Skeletal muscle satellite cell (primary cell): ENCODE data around the gene SEPTIN5.
A peak's percentile ranks its signal among the peaks of the same experiment; 100 is the strongest.

Experiments used
- H3K27me3 ChIP-seq: 2 replicates; pipeline ENCODE4 v1.7.0; 2013; ENCODE audit warnings: low read length; ENCODE audit not compliant: control insufficient read depth, insufficient read depth
- H3K36me3 ChIP-seq: 2 replicates; pipeline ENCODE4 v1.7.0; 2013; ENCODE audit warnings: mild to moderate bottlenecking, control low read depth, low read length; ENCODE audit not compliant: insufficient read depth
- H3K4me1 ChIP-seq: 2 replicates; pipeline ENCODE4 v1.7.0; 2013; ENCODE audit warnings: low read length; ENCODE audit not compliant: control insufficient read depth, insufficient read depth
- H3K4me2 ChIP-seq: 2 replicates; pipeline ENCODE4 v1.7.0; 2013; ENCODE audit warnings: mild to moderate bottlenecking, low read length
- H3K4me3 ChIP-seq: 2 replicates; pipeline ENCODE4 v1.7.0; 2013; ENCODE audit warnings: low read length
- H3K9ac ChIP-seq: 2 replicates; pipeline ENCODE4 v1.7.0; 2013; ENCODE audit warnings: mild to moderate bottlenecking, low read depth, low read length, moderate library complexity
- H3K9me3 ChIP-seq: replicated peaks from 2 replicates; pipeline ENCODE4 v1.7.0; 2013; ENCODE audit warnings: mild to moderate bottlenecking, control low read depth, low read length

SEPTIN5 gene

GRCh38 chr22:19719050-19719482, 4.8 kb downstream of the SEPTIN5 start:
- H3K9ac ChIP-seq, result peak overlapping the region; percentile 81
- peaks cover 15% of the 10 kb centered on the region for H3K36me3 ChIP-seq
- H3K4me2 ChIP-seq, result peak overlapping the region; percentile 100
- H3K9me3 ChIP-seq, result no peaks in the 10 kb centered on the region
- peak overlapping the region; percentile 85 for H3K4me3 ChIP-seq
- peaks cover 18% of the 10 kb centered on the region for H3K4me1 ChIP-seq
- no peaks in the 10 kb centered on the region for H3K27me3 ChIP-seq

- Histone ChIP-seq H3K36me3 (peaks cover 15% of the 10 kb centered on the region), H3K9ac (peak overlapping the region; percentile 81), H3K4me2 (peak overlapping the region; percentile 100), H3K27me3 (no peaks in the 10 kb centered on the region), H3K4me3 (peak overlapping the region; percentile 85), H3K4me1 (peaks cover 18% of the 10 kb centered on the region), H3K9me3 (no peaks in the 10 kb centered on the region)
These were observed 5.3 kb downstream of the SEPTIN5 start for GRCh38 chr22:19719488-19720021.

- Histone ChIP-seq H3K4me1 (peaks cover 11% of the 10 kb centered on the region), H3K36me3 (peaks cover 15% of the 10 kb centered on the region), H3K27me3 (no peaks in the 10 kb centered on the region)
These were observed 6.0 kb downstream of the SEPTIN5 start for GRCh38 chr22:19720150-19720827.

GRCh38 chr22:19720999-19721329, 6.7 kb downstream of the SEPTIN5 start:
- no peak overlapping the region for H3K4me2 ChIP-seq
- H3K4me3 ChIP-seq, result no peak overlapping the region
- H3K9ac ChIP-seq, result no peak overlapping the region
- H3K36me3 ChIP-seq, result peaks cover 15% of the 10 kb centered on the region
- H3K4me1 ChIP-seq, result peaks cover 11% of the 10 kb centered on the region
- no peaks in the 10 kb centered on the region for H3K9me3 ChIP-seq
- no peaks in the 10 kb centered on the region for H3K27me3 ChIP-seq

More at GRCh38 chr22:19720150-19720827, 6.0 kb downstream of the SEPTIN5 start:
- no peak overlapping the region for H3K9ac ChIP-seq
- H3K9me3 ChIP-seq, result no peaks in the 10 kb centered on the region
- H3K4me3 ChIP-seq, result no peak overlapping the region
- no peak overlapping the region for H3K4me2 ChIP-seq

GRCh38 chr22:19721330-19722177, 7.3 kb downstream of the SEPTIN5 start:
- no peak overlapping the region for H3K4me3 ChIP-seq
- H3K27me3 ChIP-seq, result no peaks in the 10 kb centered on the region
- H3K9me3 ChIP-seq, result no peaks in the 10 kb centered on the region
- no peak overlapping the region for H3K4me2 ChIP-seq
- peaks cover 15% of the 10 kb centered on the region for H3K36me3 ChIP-seq
- H3K9ac ChIP-seq, result no peak overlapping the region
- peaks cover 11% of the 10 kb centered on the region for H3K4me1 ChIP-seq

- no peak overlapping the region for H3K4me3 ChIP-seq
- no peaks in the 10 kb centered on the region for H3K9me3 ChIP-seq
- no peak overlapping the region for H3K9ac ChIP-seq
- H3K27me3 ChIP-seq, result no peaks in the 10 kb centered on the region
- H3K4me2 ChIP-seq, result no peak overlapping the region
- H3K4me1 ChIP-seq, result peaks cover 11% of the 10 kb centered on the region
- H3K36me3 ChIP-seq, result peaks cover 15% of the 10 kb centered on the region
These were observed 8.1 kb downstream of the SEPTIN5 start for GRCh38 chr22:19722178-19722981.

GRCh38 chr22:19722982-19723231, 8.6 kb downstream of the SEPTIN5 start:
- Histone ChIP-seq H3K9ac (no peak overlapping the region), H3K4me1 (peaks cover 7% of the 10 kb centered on the region), H3K4me3 (no peak overlapping the region), H3K4me2 (no peak overlapping the region), H3K27me3 (no peaks in the 10 kb centered on the region), H3K36me3 (peaks cover 15% of the 10 kb centered on the region), H3K9me3 (no peaks in the 10 kb centered on the region)

- Histone ChIP-seq H3K36me3 (peaks cover 15% of the 10 kb centered on the region), H3K4me3 (no peak within 1 kb of the TSS), H3K9me3 (no peaks in the 10 kb centered on the region), H3K4me1 (peaks cover 5% of the 10 kb centered on the region), H3K9ac (no peak within 1 kb of the TSS), H3K4me2 (no peak within 1 kb of the TSS), H3K27me3 (no peaks in the 10 kb centered on the region)
These were observed 9.1 kb downstream of the SEPTIN5 start, which contains the start of gene GP1BB for GRCh38 chr22:19723232-19723982. TSS of gene GP1BB (plus strand) at chr22:19723539. CDS start at chr22:19723570, 31 bp downstream.

- H3K27me3 ChIP-seq, result no peaks in the 10 kb centered on the region
- no peak overlapping the region for H3K4me2 ChIP-seq
- no peak overlapping the region for H3K9ac ChIP-seq
- no peak overlapping the region for H3K4me3 ChIP-seq
- H3K36me3 ChIP-seq, result peaks cover 15% of the 10 kb centered on the region
- H3K9me3 ChIP-seq, result no peaks in the 10 kb centered on the region
- no peaks in the 10 kb centered on the region for H3K4me1 ChIP-seq
These were observed 9.9 kb downstream of the SEPTIN5 start for GRCh38 chr22:19723983-19724827.

- H3K9me3 ChIP-seq, result no peaks in the 10 kb centered on the region
- peaks cover 14% of the 10 kb centered on the region for H3K36me3 ChIP-seq
- no peak overlapping the region for H3K9ac ChIP-seq
- no peaks in the 10 kb centered on the region for H3K4me1 ChIP-seq
- H3K4me2 ChIP-seq, result no peak overlapping the region
- no peaks in the 10 kb centered on the region for H3K27me3 ChIP-seq
- H3K4me3 ChIP-seq, result no peak overlapping the region
These were observed 10.8 kb downstream of the SEPTIN5 start for GRCh38 chr22:19724927-19725661.
